HepG2 (cell line): ENCODE data around the gene GTSF1L. TPM values are rescaled to one million over a fixed set of nuclear protein-coding genes. Genes with fewer than 3 reads are reported as not detected.

Source experiments
- CSRNP1 ChIP-seq: sonication (generic); formaldehyde crosslinking; IDR thresholded peaks from 2 replicates; pipeline ENCODE4 v1.8.1; 2023; ENCODE audit warnings: mild to moderate bottlenecking, missing genetic modification reagents
- ERF ChIP-seq: IDR thresholded peaks from 2 replicates; pipeline ENCODE4 v1.6.1; 2018; ENCODE audit warnings: missing biosample characterization, missing genetic modification reagents
- FOXP1 ChIP-seq, 2 experiments: fragments of 450-650 bp in 1 of 2; IDR thresholded peaks; 2 replicates each; pipeline ENCODE4 v1.6.1; 2017 to 2018; ENCODE audit warnings: antibody characterized with exemption in 1 of 2
- HCFC1 ChIP-seq: fragments of 150-350 bp; IDR thresholded peaks from 2 replicates; pipeline ENCODE4 v1.6.1; 2014; ENCODE audit warnings: low read depth, low read length
- HMG20A ChIP-seq: IDR thresholded peaks from 2 replicates; pipeline ENCODE4 v1.6.1; 2016; ENCODE audit warnings: borderline replicate concordance
- HOXD1 ChIP-seq: sonication (generic); formaldehyde crosslinking; IDR thresholded peaks from 2 replicates; pipeline ENCODE4 v1.5.0; 2020; ENCODE audit warnings: missing genetic modification reagents
- NFYB ChIP-seq: sonication (generic); formaldehyde crosslinking; IDR thresholded peaks from 2 replicates; pipeline ENCODE4 v1.4.0; 2020; ENCODE audit warnings: missing genetic modification reagents
- PATZ1 ChIP-seq: sonication (generic); formaldehyde crosslinking; IDR thresholded peaks from 2 replicates; pipeline ENCODE4 v1.4.0; 2020; ENCODE audit warnings: missing genetic modification reagents
- SOX5 ChIP-seq: IDR thresholded peaks from 2 replicates; pipeline ENCODE4 v1.6.1; 2016; ENCODE audit warnings: borderline replicate concordance
- SP2 ChIP-seq: sonication (generic); formaldehyde crosslinking; IDR thresholded peaks from 2 replicates; pipeline ENCODE4 v1.5.1; 2020; ENCODE audit warnings: mild to moderate bottlenecking, missing genetic modification reagents
- TAF1 ChIP-seq: sonication (generic); formaldehyde crosslinking; IDR thresholded peaks from 2 replicates; pipeline ENCODE4 v1.4.0; 2020; ENCODE audit warnings: missing genetic modification reagents
- THRA ChIP-seq: sonication (generic); formaldehyde crosslinking; IDR thresholded peaks from 2 replicates; pipeline ENCODE4 v1.4.0; 2020; ENCODE audit warnings: missing genetic modification reagents, borderline replicate concordance
- ZBTB10 ChIP-seq: sonication (generic); formaldehyde crosslinking; IDR thresholded peaks from 2 replicates; pipeline ENCODE4 v1.4.0; 2020; ENCODE audit warnings: missing genetic modification reagents, borderline replicate concordance
- ZBTB26 ChIP-seq: IDR thresholded peaks from 2 replicates; pipeline ENCODE4 v1.6.1; 2016; ENCODE audit warnings: missing compliant biosample characterization, missing genetic modification reagents, borderline replicate concordance
- ZFP41 ChIP-seq: sonication (generic); formaldehyde crosslinking; IDR thresholded peaks from 2 replicates; pipeline ENCODE4 v1.4.0; 2020; ENCODE audit warnings: mild to moderate bottlenecking, missing genetic modification reagents, borderline replicate concordance
- ZNF280B ChIP-seq: sonication (generic); formaldehyde crosslinking; IDR thresholded peaks from 2 replicates; pipeline ENCODE4 v1.5.0; 2020; ENCODE audit warnings: missing genetic modification reagents, mild to moderate bottlenecking, borderline replicate concordance
- ZNF333 ChIP-seq: sonication (generic); formaldehyde crosslinking; IDR thresholded peaks from 2 replicates; pipeline ENCODE4 v1.4.0; 2020; ENCODE audit warnings: mild to moderate bottlenecking, missing genetic modification reagents, borderline replicate concordance
- ZNF883 ChIP-seq: sonication (generic); formaldehyde crosslinking; IDR thresholded peaks from 2 replicates; pipeline ENCODE4 v1.5.1; 2020; ENCODE audit warnings: mild to moderate bottlenecking, missing genetic modification reagents; ENCODE audit errors: not compliant biosample characterization
- polyA plus RNA-seq, 8 experiments: library from polyadenylated mRNA; depleted of rRNA in 3 of 8; stranded (reverse) in 7 of 8; unstranded in 1 of 8; fragments of >200 nt; fragmentation: Illumina TruSeq in 4 of 8; extraction: Trizol in 4 of 8; gene quantifications; 2 replicates each; pipeline versions ENCODE4 v1.2.1 to v1.2.3, GENCODE V29; 2011 to 2016; ENCODE audit warnings: low read depth in 4 of 8, missing spikeins in 1 of 8, mixed read lengths in 1 of 8; ENCODE audit not compliant: insufficient read depth in 1 of 8
- total RNA-seq, 5 experiments: library from RNA; depleted of rRNA; stranded (reverse); fragments of >200 nt; fragmentation: Illumina TruSeq; extraction: Trizol; gene quantifications; 2 replicates each; pipeline ENCODE4 v1.2.3, GENCODE V29; 2016; ENCODE audit warnings: low read depth in 1 of 5

Gene GTSF1L
- total and polyA plus RNA-seq, 2 of the 13 experiments (the other 11 are each of a cell fraction or from before 2014, with no cell fraction given): not detected

- TF ChIP-seq ZBTB26 (CRISPR knock-in tag) (0 out of 2 replicates have a peak, but pooled peaks have one; percentile 55), ZBTB10 (CRISPR knock-in tag) (peak; percentile 38; the same call in 1 of the 2 replicates), THRA (CRISPR knock-in tag) (0 out of 2 replicates have a peak, but pooled peaks have one; percentile 41), TAF1 (CRISPR knock-in tag) (no peak), CSRNP1 (0 out of 2 replicates have a peak, but pooled peaks have one; percentile 29), ZNF883 (CRISPR knock-in tag) (peak; percentile 21), ZFP41 (CRISPR knock-in tag) (0 out of 2 replicates have a peak, but pooled peaks have one; percentile 49), FOXP1 (IDR thresholded peaks at IDR 0.05) (no peak), FOXP1 (CRISPR knock-in tag; IDR thresholded peaks at IDR 0.05) (no peak), PATZ1 (CRISPR knock-in tag) (peak; percentile 75; the same call in 1 of the 2 replicates), HOXD1 (CRISPR knock-in tag) (no peak), SOX5 (CRISPR knock-in tag) (0 out of 2 replicates have a peak, but pooled peaks have one; percentile 19), SP2 (no peak), ZNF333 (no peak), ERF (CRISPR knock-in tag) (0 out of 2 replicates have a peak, but pooled peaks have one; percentile 27), ZNF280B (CRISPR knock-in tag) (0 out of 2 replicates have a peak, but pooled peaks have one; percentile 81), HCFC1 (no peak), HMG20A (no peak), NFYB (CRISPR knock-in tag) (no peak)
Observed at GRCh38 chr20:43691928-43692524, 34.8 kb downstream of the GTSF1L start (continued).
